BE2C (cell line): ENCODE data around the gene OR10H2.

Source experiments
- DNase-seq: peaks from one replicate; pipeline ENCODE4 v3.0.0-alpha.2; 2020
- H3K27me3 ChIP-seq: fragments of 250-450 bp; sonication (Bioruptor Pico); 2 replicates; pipeline ENCODE4 v1.5.1; 2020; ENCODE audit warnings: mild to moderate bottlenecking
- H3K36me3 ChIP-seq: fragments of 250-450 bp; sonication (Bioruptor Pico); 2 replicates; pipeline ENCODE4 v1.5.1; 2020; ENCODE audit warnings: mild to moderate bottlenecking
- H3K4me1 ChIP-seq: fragments of 250-450 bp; sonication (Bioruptor Pico); 2 replicates; pipeline ENCODE4 v1.5.1; 2020
- H3K4me3 ChIP-seq: 2 replicates; pipeline ENCODE4 v1.5.1; 2011; ENCODE audit warnings: low read depth, low read length
- H3K9me3 ChIP-seq: fragments of 250-450 bp; sonication (Bioruptor Pico); 2 replicates; pipeline ENCODE4 v1.5.1; 2020
- TF ChIP-seq, protein P1 (sequence below): IDR thresholded peaks from 2 replicates; pipeline ENCODE4 v1.5.1; 2012; ENCODE audit warnings: mild to moderate bottlenecking, low read depth, low read length

OR10H2 gene

DNA sequence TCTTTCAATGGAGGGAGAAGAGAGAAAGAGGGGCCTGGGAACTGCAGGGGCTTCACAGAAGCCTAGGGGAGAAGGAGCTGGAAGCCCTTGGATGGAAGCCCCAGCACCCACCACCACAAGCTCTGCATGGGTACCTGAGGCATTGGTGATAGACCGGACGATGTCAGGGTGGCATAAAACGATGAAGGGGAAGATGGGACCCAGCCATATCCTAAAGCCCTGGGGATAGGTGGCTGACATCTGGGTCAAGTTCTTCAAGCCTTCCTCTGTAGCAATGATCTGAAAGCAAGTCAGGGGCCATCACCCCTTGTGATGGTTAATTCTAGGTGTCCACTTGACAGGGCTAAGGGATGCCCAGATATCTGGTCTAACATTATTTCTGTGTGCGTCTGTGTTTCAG is 48.4 kb downstream of the OR10H2 start:
- TF ChIP-seq, protein P1, sequence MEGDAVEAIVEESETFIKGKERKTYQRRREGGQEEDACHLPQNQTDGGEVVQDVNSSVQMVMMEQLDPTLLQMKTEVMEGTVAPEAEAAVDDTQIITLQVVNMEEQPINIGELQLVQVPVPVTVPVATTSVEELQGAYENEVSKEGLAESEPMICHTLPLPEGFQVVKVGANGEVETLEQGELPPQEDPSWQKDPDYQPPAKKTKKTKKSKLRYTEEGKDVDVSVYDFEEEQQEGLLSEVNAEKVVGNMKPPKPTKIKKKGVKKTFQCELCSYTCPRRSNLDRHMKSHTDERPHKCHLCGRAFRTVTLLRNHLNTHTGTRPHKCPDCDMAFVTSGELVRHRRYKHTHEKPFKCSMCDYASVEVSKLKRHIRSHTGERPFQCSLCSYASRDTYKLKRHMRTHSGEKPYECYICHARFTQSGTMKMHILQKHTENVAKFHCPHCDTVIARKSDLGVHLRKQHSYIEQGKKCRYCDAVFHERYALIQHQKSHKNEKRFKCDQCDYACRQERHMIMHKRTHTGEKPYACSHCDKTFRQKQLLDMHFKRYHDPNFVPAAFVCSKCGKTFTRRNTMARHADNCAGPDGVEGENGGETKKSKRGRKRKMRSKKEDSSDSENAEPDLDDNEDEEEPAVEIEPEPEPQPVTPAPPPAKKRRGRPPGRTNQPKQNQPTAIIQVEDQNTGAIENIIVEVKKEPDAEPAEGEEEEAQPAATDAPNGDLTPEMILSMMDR: no peak
- no peak for DNase-seq
- Histone ChIP-seq H3K4me3 (no peak overlapping the region), H3K36me3 (no peaks in the 10 kb centered on the region), H3K4me1 (no peaks in the 10 kb centered on the region), H3K9me3 (no peaks in the 10 kb centered on the region), H3K27me3 (no peaks in the 10 kb centered on the region)

DNA sequence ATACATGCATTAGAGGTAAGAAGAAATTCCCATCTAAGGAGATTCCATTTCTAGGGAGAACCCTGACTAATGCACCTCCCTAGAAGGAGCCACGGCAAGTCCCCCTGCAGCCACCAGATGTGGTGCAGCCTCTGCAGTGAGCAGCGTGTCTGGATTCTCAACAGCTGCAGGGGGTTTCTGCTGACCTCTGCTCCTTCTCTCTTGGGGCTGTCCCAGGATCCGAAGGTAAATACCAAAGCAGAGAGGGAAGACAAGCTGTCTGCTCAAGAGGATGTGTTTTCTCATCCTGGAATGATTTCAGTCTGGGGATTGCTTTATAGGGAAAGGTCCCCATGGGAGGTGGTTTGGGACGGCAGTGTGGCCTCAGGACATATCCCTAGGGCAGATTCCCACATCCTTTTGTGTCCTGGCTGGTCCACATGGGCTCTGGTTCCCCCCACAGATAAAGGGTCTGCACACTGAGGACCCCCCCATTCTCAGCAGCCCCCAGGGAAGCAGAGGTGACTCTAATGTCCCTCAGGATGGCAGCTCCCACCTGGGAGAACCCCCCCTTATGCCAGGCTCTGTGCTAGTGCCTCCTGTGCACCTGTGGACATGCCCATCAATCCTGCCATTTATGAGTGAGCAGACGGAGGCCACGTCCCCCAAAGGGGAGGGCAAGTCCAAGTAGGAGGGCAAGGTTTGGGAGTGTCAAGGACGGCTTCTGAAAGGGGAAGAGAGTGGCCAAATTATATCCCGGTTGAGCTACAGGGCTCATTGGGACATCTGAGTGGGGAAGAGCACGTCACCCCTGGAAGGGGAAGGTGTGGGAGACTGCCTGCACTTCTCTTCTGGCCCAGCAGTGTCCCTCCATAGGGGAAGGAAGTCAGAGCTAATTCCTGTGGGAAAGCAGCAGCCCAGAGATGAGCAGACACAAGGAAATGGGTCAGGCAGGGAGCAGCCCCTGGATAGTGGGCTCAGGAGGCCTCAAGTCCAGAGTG is 49.5 kb downstream of the OR10H2 start:
- DNase-seq: no peak
- H3K9me3 ChIP-seq: no peaks in the 10 kb centered on the region
- TF ChIP-seq, protein P1: no peak
- H3K4me3 ChIP-seq: no peak overlapping the region
- no peaks in the 10 kb centered on the region for H3K27me3 ChIP-seq
- H3K4me1 ChIP-seq: no peaks in the 10 kb centered on the region
- no peaks in the 10 kb centered on the region for H3K36me3 ChIP-seq
